ENCODE results near the gene MLNR. TPM values are rescaled to one million over a fixed set of nuclear protein-coding genes. Genes with fewer than 3 reads are reported as not detected.

Gene MLNR
- total and polyA plus RNA-seq, 4 donors: 0.09 TPM; not detected in 3

- peaks cover 0 to 3% (median 0%) of the 10 kb centered on the region in 4 donors for H3K27me3 ChIP-seq (ENCODE audit: control insufficient read depth in 4 of 4, insufficient read depth in 4 of 4, low read length in 3 of 4)
- H3K9ac ChIP-seq (ENCODE audit: low read depth in 1 of 2, low read length in 2 of 2): no peak overlapping the region
- H3K4me3 ChIP-seq (ENCODE audit: low read depth in 1 of 3, low read length in 3 of 3): no peak overlapping the region
- DNase-seq (ENCODE audit: low spot score): no peak
- 90% methylated on average over 6 of the region's 6 CpGs for WGBS
- H3K27ac ChIP-seq (ENCODE audit: low read depth in 1 of 2, low read length in 2 of 2): no peak overlapping the region
- H3K36me3 ChIP-seq (ENCODE audit: control insufficient read depth in 4 of 4, insufficient read depth in 3 of 4, low read depth in 1 of 4, low read length in 3 of 4): peaks cover 0 to 2% (median 0%) of the 10 kb centered on the region in 4 donors
- H3K9me3 ChIP-seq (ENCODE audit: control insufficient read depth in 4 of 4, low read length in 3 of 4): peaks cover 0 to 3% (median 0%) of the 10 kb centered on the region in 4 donors
- peaks cover 5 to 29% (median 19%) of the 10 kb centered on the region in 4 donors for H3K4me1 ChIP-seq (ENCODE audit: control insufficient read depth in 4 of 4, insufficient read depth in 4 of 4, low read length in 3 of 4)
- no peak for TF ChIP-seq FOXA2 (IDR thresholded peaks at IDR 0.05)
- TF ChIP-seq JUND (IDR thresholded peaks at IDR 0.05): no peak
- TF ChIP-seq RXRA (IDR thresholded peaks at IDR 0.05): no peak
- no peak for TF ChIP-seq CTCF (IDR thresholded peaks at IDR 0.05; ENCODE audit: low read depth, low read length, missing input control)
- no peak for TF ChIP-seq NR2F2 (IDR thresholded peaks at IDR 0.05)
- no peak for TF ChIP-seq RAD21 (IDR thresholded peaks at IDR 0.05)
- TF ChIP-seq ZBTB33 (IDR thresholded peaks at IDR 0.05): no peak
- no peak for TF ChIP-seq YY1 (IDR thresholded peaks at IDR 0.05)
- no peak for TF ChIP-seq REST (IDR thresholded peaks at IDR 0.05)
Measured at GRCh38 chr13:49216334-49216733, 3.8 kb upstream of the MLNR start.

GRCh38 chr13:49217962-49218492, 2.1 kb upstream of the MLNR start:
- Histone ChIP-seq H3K9ac (ENCODE audit: low read depth in 1 of 2, low read length in 2 of 2) (no peak overlapping the region), H3K4me1 (ENCODE audit: control insufficient read depth in 4 of 4, insufficient read depth in 4 of 4, low read length in 3 of 4) (peaks cover 5 to 29% (median 19%) of the 10 kb centered on the region in 4 donors), H3K36me3 (ENCODE audit: control insufficient read depth in 4 of 4, insufficient read depth in 3 of 4, low read depth in 1 of 4, low read length in 3 of 4) (no peaks in the 10 kb centered on the region), H3K4me3 (ENCODE audit: low read depth in 1 of 3, low read length in 3 of 3) (no peak overlapping the region), H3K27me3 (ENCODE audit: control insufficient read depth in 4 of 4, insufficient read depth in 4 of 4, low read length in 3 of 4) (peaks cover 0 to 3% (median 0%) of the 10 kb centered on the region in 4 donors), H3K27ac (ENCODE audit: low read depth in 1 of 2, low read length in 2 of 2) (no peak overlapping the region), H3K9me3 (ENCODE audit: control insufficient read depth in 4 of 4, low read length in 3 of 4) (peaks cover 0 to 3% (median 0%) of the 10 kb centered on the region in 4 donors)
- WGBS: 73% methylated on average over 17 of the region's 17 CpGs
- DNase-seq (ENCODE audit: low spot score): no peak
- no peak for TF ChIP-seq ZBTB33 (IDR thresholded peaks at IDR 0.05)
- TF ChIP-seq EGR1 (IDR thresholded peaks at IDR 0.05; ENCODE audit: low read depth in 2 of 2): no peak
- no peak for TF ChIP-seq YY1 (IDR thresholded peaks at IDR 0.05)
- no peak for TF ChIP-seq RAD21 (IDR thresholded peaks at IDR 0.05)
- no peak for TF ChIP-seq FOXA1 (IDR thresholded peaks at IDR 0.05)
- no peak for TF ChIP-seq FOXA2 (IDR thresholded peaks at IDR 0.05)
- no peak for TF ChIP-seq MAX (IDR thresholded peaks at IDR 0.05)
- TF ChIP-seq REST (IDR thresholded peaks at IDR 0.05): no peak
- no peak for TF ChIP-seq NR2F2 (IDR thresholded peaks at IDR 0.05)
- no peak for TF ChIP-seq ATF3 (IDR thresholded peaks at IDR 0.05)
- TF ChIP-seq CTCF (IDR thresholded peaks at IDR 0.05; ENCODE audit: low read depth, low read length, missing input control): no peak

All from liver (tissue), 9 donors.